ENCODE measurements around the gene VAC14.

GRCh38 chr16:70782237-70782636, 18.7 kb downstream of the VAC14 start:
- TF ChIP-seq ZNF677 (tag by site-specific recombination; IDR thresholded peaks at IDR 0.05): no peak
- no peak for TF ChIP-seq ZNF311 (tag by site-specific recombination; IDR thresholded peaks at IDR 0.05; ENCODE audit: borderline replicate concordance)
- TF ChIP-seq ZNF629 (tag by site-specific recombination; IDR thresholded peaks at IDR 0.05): no peak
- no peak for TF ChIP-seq ZNF76 (tag by site-specific recombination; IDR thresholded peaks at IDR 0.05; ENCODE audit: borderline replicate concordance, low read depth)
- TF ChIP-seq REST (tag by site-specific recombination; IDR thresholded peaks at IDR 0.05): no peak
- TF ChIP-seq ZNF274 (IDR thresholded peaks at IDR 0.05; ENCODE audit: low read length): no peak
- TF ChIP-seq ZNF274 (tag by site-specific recombination; IDR thresholded peaks at IDR 0.05; ENCODE audit: borderline replicate concordance): no peak
- TF ChIP-seq CTCF (tag by site-specific recombination; IDR thresholded peaks at IDR 0.05): no peak
- TF ChIP-seq MZF1 (tag by site-specific recombination; IDR thresholded peaks at IDR 0.05; ENCODE audit: borderline replicate concordance): no peak
- no peak for TF ChIP-seq ZNF701 (tag by site-specific recombination; IDR thresholded peaks at IDR 0.05)

All from HEK293 (cell line).